Activated T-cell treated with anti-CD3 and anti-CD28 coated beads, Interleukin-2, amount 50 U/mL, for 72 hours (primary cell): ENCODE data around the gene PIK3R2. TPM values are rescaled to one million over a fixed set of nuclear protein-coding genes. Genes with fewer than 3 reads are reported as not detected.
"Not testable (repeated sequence)": the region's sequence is repeated elsewhere in the genome, so short reads cannot be mapped to it uniquely, and the experiment has no call there.

Source experiments
- ATAC-seq, 2 donors: fragments of 150-1000 bp; cut with Tn5 transposase; replicated peaks in 1 of 2; 2 replicates each; pipeline ENCODE4 v1.10.0; 2021; ENCODE audit warnings: moderate library complexity in 2 of 2, mild to moderate bottlenecking in 1 of 2
- DNase-seq, 2 donors: peaks; one replicate each; pipeline ENCODE4 v3.0.0; 2021 to 2022; ENCODE audit warnings: mixed read lengths in 1 of 2
- H3K27ac Mint-ChIP-seq: one replicate; pipeline ENCODE4 v1.8.0; 2022; ENCODE audit warnings: mild to moderate bottlenecking, moderate library complexity, mixed read lengths
- H3K27me3 Mint-ChIP-seq: one replicate; pipeline ENCODE4 v1.8.0; 2022; ENCODE audit warnings: low read depth, mixed read lengths
- H3K36me3 Mint-ChIP-seq, 2 donors: one replicate each; pipeline ENCODE4 v1.8.0; 2022; ENCODE audit warnings: mixed read lengths in 2 of 2, mild to moderate bottlenecking in 1 of 2; ENCODE audit not compliant: insufficient read depth in 2 of 2
- H3K4me1 Mint-ChIP-seq: one replicate; pipeline ENCODE4 v1.8.0; 2022; ENCODE audit warnings: low read depth, mixed read lengths
- H3K4me3 Mint-ChIP-seq, 2 donors: one replicate each; pipeline ENCODE4 v1.8.0; 2022; ENCODE audit warnings: mild to moderate bottlenecking in 2 of 2, mixed read lengths in 2 of 2, moderate library complexity in 2 of 2
- H3K9me3 Mint-ChIP-seq, 2 donors: one replicate each; pipeline ENCODE4 v1.8.0; 2022; ENCODE audit warnings: mixed read lengths in 2 of 2
- total RNA-seq, 2 donors: library from RNA; stranded (reverse); gene quantifications; one replicate each; pipeline ENCODE4 v1.2.3, GENCODE V29; 2022

The PIK3R2 gene
- total RNA-seq, 2 donors from 2014 or later: 13.3 to 15.4 TPM

- H3K27me3 Mint-ChIP-seq: peaks cover 6% of the 10 kb centered on the region
- peaks cover 14% of the 10 kb centered on the region for H3K4me1 Mint-ChIP-seq
- H3K4me3 Mint-ChIP-seq: no peak overlapping the region
- ATAC-seq: no peak
- H3K36me3 Mint-ChIP-seq: no peaks in the 10 kb centered on the region
- DNase-seq: peak; percentile 63 to 70
- no peak overlapping the region for H3K27ac Mint-ChIP-seq
- H3K9me3 Mint-ChIP-seq: no peaks in the 10 kb centered on the region
Measured at GRCh38 chr19:18208098-18208951, 55.4 kb downstream of the PIK3R2 start.

GRCh38 chr19:18209912-18210311 is 56.9 kb downstream of the PIK3R2 start:
- not testable (repeated sequence) for DNase-seq, H3K4me1 Mint-ChIP-seq, H3K4me3 Mint-ChIP-seq, H3K27ac Mint-ChIP-seq, H3K27me3 Mint-ChIP-seq, H3K36me3 Mint-ChIP-seq, H3K9me3 Mint-ChIP-seq, ATAC-seq

GRCh38 chr19:18211683-18212082 is 58.7 kb downstream of the PIK3R2 start:
- Mint-ChIP-seq H3K4me1 (peaks cover 10% of the 10 kb centered on the region), H3K27me3 (peaks cover 6% of the 10 kb centered on the region), H3K4me3 (no peak overlapping the region), H3K9me3 (no peaks in the 10 kb centered on the region), H3K27ac (no peak overlapping the region), H3K36me3 (no peaks in the 10 kb centered on the region)
- no peak for ATAC-seq
- DNase-seq: no peak

GRCh38 chr19:18214779-18215433 is 61.9 kb downstream of the PIK3R2 start:
- Mint-ChIP-seq H3K4me3 (no peak overlapping the region), H3K36me3 (no peaks in the 10 kb centered on the region), H3K9me3 (no peaks in the 10 kb centered on the region), H3K4me1 (peaks cover 6% of the 10 kb centered on the region), H3K27me3 (no peaks in the 10 kb centered on the region), H3K27ac (no peak overlapping the region)
- peak in 1 of 2 donors; percentile 41 for DNase-seq
- peak; percentile 70 to 72 for ATAC-seq

- no peak for ATAC-seq
- H3K9me3 Mint-ChIP-seq: no peaks in the 10 kb centered on the region
- no peak overlapping the region for H3K4me3 Mint-ChIP-seq
- peaks cover 7% of the 10 kb centered on the region for H3K27me3 Mint-ChIP-seq
- peaks cover 6% of the 10 kb centered on the region for H3K4me1 Mint-ChIP-seq
- H3K27ac Mint-ChIP-seq: no peak overlapping the region
- no peaks in the 10 kb centered on the region for H3K36me3 Mint-ChIP-seq
- DNase-seq: no peak
Measured at GRCh38 chr19:18216789-18217188, 63.8 kb downstream of the PIK3R2 start.

- Mint-ChIP-seq H3K4me3 (no peak overlapping the region), H3K9me3 (no peaks in the 10 kb centered on the region), H3K36me3 (no peaks in the 10 kb centered on the region), H3K27ac (no peak overlapping the region), H3K4me1 (peaks cover 6% of the 10 kb centered on the region), H3K27me3 (peaks cover 13% of the 10 kb centered on the region)
- no peak for ATAC-seq
- DNase-seq: no peak
Measured at GRCh38 chr19:18218159-18218558, 65.2 kb downstream of the PIK3R2 start.

- Mint-ChIP-seq H3K27me3 (peaks cover 13% of the 10 kb centered on the region), H3K36me3 (no peaks in the 10 kb centered on the region), H3K4me1 (peaks cover 6% of the 10 kb centered on the region), H3K9me3 (no peaks in the 10 kb centered on the region), H3K4me3 (no peak overlapping the region), H3K27ac (no peak overlapping the region)
- ATAC-seq (no peak), DNase-seq (no peak)
Measured at GRCh38 chr19:18218600-18218999, 65.6 kb downstream of the PIK3R2 start.

Other genes with a start within 250 kb of the PIK3R2 start
- 10 to 100 TPM; 50.1 to 68.1 TPM for gene CCDC124, start 220.1 kb upstream of the PIK3R2 start, total RNA-seq
- gene KCNN1, start 186.1 kb upstream of the PIK3R2 start, total RNA-seq: 1 to 10 TPM in 1 of 2 donors, under 1 TPM in 1; 0.69 to 1.2 TPM
- gene ARRDC2, start 145.0 kb upstream of the PIK3R2 start, total RNA-seq: 10 to 100 TPM; 41.4 to 47.9 TPM
- 10 to 100 TPM; 13.4 to 20.4 TPM for gene IL12RB1, start 66.2 kb upstream of the PIK3R2 start, total RNA-seq
- 10 to 100 TPM; 22.4 to 23.2 TPM for gene MAST3, start 55.4 kb upstream of the PIK3R2 start, total RNA-seq
- gene IFI30, start 20.6 kb downstream of the PIK3R2 start, total RNA-seq: 10 to 100 TPM; 10.2 to 11.4 TPM
- 10 to 100 TPM in 1 of 2 donors, 1 to 10 TPM in 1; 9.8 to 10.1 TPM for gene MPV17L2, start 40.1 kb downstream of the PIK3R2 start, total RNA-seq
- gene RAB3A, start 50.9 kb downstream of the PIK3R2 start, total RNA-seq: 1 to 10 TPM; 1.8 to 1.9 TPM
- gene PDE4C, start 73.3 kb downstream of the PIK3R2 start, total RNA-seq: under 1 TPM in 1 of 2 donors, not detected in 1; 0.10 TPM
- gene IQCN, start 121.3 kb downstream of the PIK3R2 start, total RNA-seq: 1 to 10 TPM; 2.2 to 2.8 TPM
- 100 to 1,000 TPM; 197 to 235 TPM for gene JUND, start 128.5 kb downstream of the PIK3R2 start, total RNA-seq
- 100 to 1,000 TPM; 178 to 250 TPM for gene LSM4, start 169.9 kb downstream of the PIK3R2 start, total RNA-seq
- gene PGPEP1, start 187.4 kb downstream of the PIK3R2 start, total RNA-seq: 10 to 100 TPM; 55.5 to 58.0 TPM
- gene GDF15, start 233.0 kb downstream of the PIK3R2 start, total RNA-seq: under 1 TPM in 1 of 2 donors, not detected in 1; 0.60 TPM
- not detected for gene LRRC25, start 244.5 kb downstream of the PIK3R2 start, total RNA-seq